ENCODE results near the gene MFRP.

MFRP gene

DNA sequence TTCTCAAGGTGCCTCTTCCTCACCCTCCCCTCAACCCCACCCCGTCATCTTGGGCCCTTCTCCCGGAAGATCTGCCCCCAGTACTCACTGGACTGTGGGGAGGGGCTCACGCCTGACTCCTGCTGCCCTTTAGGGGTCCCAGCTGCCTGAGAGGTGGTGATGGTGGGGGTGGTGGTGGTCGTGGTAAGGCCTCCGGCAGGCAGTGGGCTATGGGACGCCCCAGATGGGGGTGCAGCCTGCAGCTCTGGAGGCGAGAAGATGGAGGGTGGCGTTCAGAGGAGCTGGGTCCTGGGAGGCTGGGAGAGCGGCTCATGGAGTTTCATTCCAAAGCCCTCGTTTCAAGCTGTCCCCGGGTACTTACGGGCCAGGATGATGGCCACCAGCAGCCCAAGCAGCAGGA is 820 bp downstream of the MFRP start:
- no peak for DNase-seq (ENCODE audit: low read depth)
- TF ChIP-seq, protein P1, sequence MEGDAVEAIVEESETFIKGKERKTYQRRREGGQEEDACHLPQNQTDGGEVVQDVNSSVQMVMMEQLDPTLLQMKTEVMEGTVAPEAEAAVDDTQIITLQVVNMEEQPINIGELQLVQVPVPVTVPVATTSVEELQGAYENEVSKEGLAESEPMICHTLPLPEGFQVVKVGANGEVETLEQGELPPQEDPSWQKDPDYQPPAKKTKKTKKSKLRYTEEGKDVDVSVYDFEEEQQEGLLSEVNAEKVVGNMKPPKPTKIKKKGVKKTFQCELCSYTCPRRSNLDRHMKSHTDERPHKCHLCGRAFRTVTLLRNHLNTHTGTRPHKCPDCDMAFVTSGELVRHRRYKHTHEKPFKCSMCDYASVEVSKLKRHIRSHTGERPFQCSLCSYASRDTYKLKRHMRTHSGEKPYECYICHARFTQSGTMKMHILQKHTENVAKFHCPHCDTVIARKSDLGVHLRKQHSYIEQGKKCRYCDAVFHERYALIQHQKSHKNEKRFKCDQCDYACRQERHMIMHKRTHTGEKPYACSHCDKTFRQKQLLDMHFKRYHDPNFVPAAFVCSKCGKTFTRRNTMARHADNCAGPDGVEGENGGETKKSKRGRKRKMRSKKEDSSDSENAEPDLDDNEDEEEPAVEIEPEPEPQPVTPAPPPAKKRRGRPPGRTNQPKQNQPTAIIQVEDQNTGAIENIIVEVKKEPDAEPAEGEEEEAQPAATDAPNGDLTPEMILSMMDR (IDR thresholded peaks at IDR 0.05; ENCODE audit: control insufficient read depth, extremely low read depth, insufficient read depth) = no peak
- H3K4me3 ChIP-seq (ENCODE audit: low read depth, low read length) = no peak overlapping the region

DNA sequence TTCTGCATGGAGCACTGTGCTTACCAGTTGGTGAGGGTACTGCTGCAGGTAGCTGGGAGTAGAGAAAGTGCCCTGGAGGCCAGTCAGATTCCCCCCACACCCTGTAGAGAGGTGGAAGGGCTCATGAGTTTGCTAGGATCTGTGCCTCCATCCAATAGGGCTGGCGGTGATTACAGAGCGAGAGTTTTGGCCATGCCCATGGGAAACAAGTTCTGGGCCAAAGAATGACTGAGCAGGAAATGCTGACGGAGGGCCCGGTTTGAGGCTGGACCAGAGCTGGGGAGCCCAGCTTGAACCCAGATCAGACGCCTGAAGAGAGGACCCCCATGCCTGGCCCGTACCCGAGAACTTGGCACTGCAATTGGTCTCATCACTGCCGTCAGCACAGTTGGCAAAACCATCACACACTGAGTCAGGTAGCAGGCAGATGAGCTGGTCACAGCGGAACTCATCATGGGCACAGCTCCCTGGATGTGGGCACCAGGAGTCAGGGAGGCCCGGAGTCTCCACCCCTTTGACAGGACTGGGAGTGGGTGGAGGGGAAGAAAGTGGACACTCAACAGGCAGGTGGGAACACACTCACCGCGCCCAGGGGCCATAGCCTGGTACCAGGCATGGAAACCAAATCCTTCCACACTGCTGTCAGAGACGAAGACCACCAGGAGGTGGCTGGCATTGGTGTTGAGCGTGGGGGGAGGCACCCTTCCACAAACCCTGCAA is 2.1 kb downstream of the MFRP start:
- no peak overlapping the region for H3K4me3 ChIP-seq (ENCODE audit: low read depth, low read length)
- DNase-seq (ENCODE audit: low read depth) = no peak
- TF ChIP-seq, protein P1 (IDR thresholded peaks at IDR 0.05; ENCODE audit: control insufficient read depth, extremely low read depth, insufficient read depth) = no peak

DNA sequence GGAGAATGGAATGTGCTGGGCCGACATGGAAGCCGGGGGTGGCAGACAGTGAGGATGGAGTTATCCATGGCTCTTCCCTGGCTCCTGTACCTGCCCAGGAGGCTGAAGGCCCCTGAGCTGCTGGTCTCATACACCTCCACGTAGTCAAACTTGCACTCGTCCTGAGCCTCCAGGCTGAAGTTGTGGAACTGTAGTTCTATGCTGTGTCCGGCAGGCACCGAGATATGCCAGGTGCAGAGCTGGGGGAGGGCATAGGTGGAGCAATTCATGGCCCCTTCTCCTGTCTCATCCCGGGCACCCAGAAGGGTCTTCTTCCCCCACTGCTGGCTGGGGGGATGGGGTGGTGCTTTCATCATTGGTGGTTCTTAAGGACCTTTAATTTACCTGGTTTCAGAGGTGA is 2.8 kb downstream of the MFRP start:
- TF ChIP-seq, protein P1 (IDR thresholded peaks at IDR 0.05; ENCODE audit: control insufficient read depth, extremely low read depth, insufficient read depth) = no peak
- no peak overlapping the region for H3K4me3 ChIP-seq (ENCODE audit: low read depth, low read length)
- no peak for DNase-seq (ENCODE audit: low read depth)

DNA sequence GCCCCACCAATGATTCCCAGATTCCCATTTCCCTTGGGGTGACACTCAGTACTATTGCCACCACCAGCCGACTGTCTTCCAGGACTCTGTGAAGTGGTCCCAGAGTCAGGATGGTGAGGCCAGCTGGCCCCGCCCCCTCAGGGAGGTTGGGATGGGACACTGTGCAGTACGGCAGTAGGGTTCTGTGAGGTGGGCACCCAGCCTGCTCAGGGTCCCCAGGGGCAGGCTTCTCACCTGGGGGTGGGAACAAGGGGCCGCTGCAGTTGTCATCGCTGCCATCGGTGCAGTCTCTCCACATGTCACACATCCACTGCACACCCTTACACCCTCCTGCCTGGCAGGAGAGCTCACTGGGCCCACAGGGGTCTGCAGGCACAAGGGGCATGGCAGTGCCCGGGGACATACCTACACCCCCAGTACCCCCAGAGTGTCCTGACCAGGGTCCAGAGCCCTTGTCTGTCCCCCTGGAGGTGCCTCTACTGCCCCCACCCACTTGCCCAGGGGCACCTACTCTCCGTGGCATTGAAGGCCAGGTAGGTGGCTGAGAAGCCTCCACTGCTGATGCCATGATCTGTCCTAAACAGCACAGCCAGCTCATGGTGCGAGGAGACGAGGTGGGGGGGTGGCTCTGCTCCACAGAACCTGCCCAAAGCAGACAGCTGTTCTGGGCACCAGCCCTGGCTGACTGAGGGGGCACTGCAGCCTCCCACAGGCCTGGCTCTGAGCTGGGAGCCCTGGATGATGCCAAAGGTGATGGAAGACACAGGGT is 4.0 kb downstream of the MFRP start:
- DNase-seq (ENCODE audit: low read depth) = no peak
- H3K4me3 ChIP-seq (ENCODE audit: low read depth, low read length) = no peak overlapping the region
- TF ChIP-seq, protein P1 (IDR thresholded peaks at IDR 0.05; ENCODE audit: control insufficient read depth, extremely low read depth, insufficient read depth) = no peak

DNA sequence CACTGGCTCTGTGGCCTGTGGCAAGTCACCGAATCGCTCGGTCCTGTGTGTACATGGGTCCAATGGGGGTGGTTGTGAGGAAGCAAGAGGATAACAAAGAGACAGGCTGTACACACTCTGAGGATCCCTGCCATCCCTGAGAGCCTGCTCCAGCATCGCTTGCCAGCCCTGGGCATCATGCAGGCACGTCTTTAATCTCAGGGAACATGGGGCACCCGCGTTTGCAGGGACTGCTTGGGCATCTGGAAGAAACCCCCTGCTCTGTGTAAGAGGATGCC is 4.5 kb downstream of the MFRP start:
- DNase-seq (ENCODE audit: low read depth) = no peak
- H3K4me3 ChIP-seq (ENCODE audit: low read depth, low read length) = no peak overlapping the region
- TF ChIP-seq, protein P1 (IDR thresholded peaks at IDR 0.05; ENCODE audit: control insufficient read depth, extremely low read depth, insufficient read depth) = no peak

DNA sequence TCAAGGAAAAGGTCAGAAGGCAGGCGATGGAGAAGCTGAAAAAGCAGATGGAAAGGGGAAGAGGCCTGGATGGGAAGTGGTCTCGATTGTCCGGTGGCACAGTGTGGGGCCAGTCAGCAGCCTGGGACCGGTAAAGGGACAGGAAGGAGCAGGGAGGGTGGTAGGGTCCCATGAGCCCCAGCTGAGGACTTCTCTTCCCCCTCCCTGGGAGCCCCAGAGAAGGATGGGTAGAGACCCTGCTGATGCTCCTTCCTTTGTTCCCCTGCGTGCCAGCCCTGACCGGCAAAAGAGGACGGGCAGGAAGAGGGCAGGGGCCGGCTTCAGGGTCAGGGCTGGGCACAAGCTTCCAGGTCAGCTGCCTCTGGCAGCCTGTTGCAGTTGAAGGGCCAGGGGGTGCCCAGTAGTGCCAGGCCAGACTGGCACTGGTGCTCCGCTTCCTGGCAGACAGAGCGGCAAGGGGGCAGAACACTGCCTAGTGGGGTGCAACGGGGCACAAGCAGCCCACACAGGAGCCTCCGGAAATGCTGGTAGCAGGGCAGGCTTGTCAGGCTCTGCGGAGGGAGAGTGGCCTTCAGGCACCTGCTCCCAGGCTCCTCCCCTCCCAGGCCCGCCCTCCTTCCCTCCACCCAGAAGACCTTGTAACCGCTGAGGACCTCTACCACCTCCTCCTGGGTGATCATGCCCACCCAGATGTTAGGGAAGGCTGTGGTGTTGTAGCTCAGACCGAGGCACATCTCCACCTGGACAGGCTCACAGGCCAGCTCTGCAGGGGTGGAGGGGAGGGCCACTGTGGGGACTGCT is 5.1 kb downstream of the MFRP start:
- TF ChIP-seq, protein P1 (IDR thresholded peaks at IDR 0.05; ENCODE audit: control insufficient read depth, extremely low read depth, insufficient read depth) = no peak
- H3K4me3 ChIP-seq (ENCODE audit: low read depth, low read length) = no peak overlapping the region
- DNase-seq (ENCODE audit: low read depth) = no peak
